Measurements from ENCODE around the gene RMP24.
A peak's percentile ranks its signal among the peaks of the same experiment; 100 is the strongest.
"Not testable (repeated sequence)": the region's sequence is repeated elsewhere in the genome, so short reads cannot be mapped to it uniquely, and the experiment has no call there.

Gene RMP24

DNA sequence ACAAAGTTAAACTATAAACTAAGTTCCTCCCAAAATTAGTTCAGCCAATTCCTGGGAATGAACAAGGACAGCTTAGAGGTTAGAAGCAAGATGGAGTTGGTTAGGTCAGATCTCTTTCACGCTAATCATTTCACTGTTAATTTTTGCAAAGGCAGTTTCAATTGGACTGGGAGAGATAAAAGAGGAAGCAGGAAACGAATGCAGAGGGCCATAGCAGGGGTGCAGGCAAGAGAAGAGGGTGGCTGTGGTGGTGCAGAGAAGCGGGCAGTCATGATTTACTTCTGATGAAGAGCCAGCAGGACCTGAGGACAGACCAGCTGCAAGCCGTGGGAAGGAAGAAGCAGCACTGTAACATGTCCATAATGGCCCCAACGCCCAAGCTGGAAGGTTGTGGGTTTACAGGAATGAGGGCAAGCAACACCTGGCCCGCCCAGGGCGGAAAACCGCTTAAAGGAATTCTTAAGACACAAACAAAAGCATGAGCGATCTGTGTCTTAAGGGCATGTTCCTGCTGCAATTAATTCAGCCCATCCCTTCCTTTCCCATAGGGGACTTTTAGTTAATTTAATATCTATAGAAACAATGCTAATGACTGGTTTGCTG, 4.1 kb upstream of the RMP24 start:
- no peak for DNase-seq (ENCODE audit: low read depth, low spot score)

DNA sequence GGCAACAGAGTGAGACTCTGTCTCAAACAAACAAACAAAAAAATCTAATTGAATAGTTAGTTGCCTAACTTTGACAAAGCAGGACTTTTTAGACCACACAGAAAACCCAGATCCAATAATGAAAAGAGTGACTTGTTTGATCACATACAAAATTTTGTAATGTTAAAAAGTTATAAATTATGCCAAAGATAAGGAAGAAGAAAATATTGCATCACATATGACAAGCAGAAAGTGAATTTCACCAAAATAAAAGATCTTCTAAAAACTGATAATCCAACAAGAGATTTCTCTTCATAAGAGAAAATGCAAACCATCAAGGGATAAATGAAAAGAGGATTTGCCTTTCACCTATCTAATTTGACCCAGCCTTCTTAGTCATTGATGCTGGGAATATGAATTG, 2.8 kb upstream of the RMP24 start:
- no peak for DNase-seq (ENCODE audit: low read depth, low spot score)

DNA sequence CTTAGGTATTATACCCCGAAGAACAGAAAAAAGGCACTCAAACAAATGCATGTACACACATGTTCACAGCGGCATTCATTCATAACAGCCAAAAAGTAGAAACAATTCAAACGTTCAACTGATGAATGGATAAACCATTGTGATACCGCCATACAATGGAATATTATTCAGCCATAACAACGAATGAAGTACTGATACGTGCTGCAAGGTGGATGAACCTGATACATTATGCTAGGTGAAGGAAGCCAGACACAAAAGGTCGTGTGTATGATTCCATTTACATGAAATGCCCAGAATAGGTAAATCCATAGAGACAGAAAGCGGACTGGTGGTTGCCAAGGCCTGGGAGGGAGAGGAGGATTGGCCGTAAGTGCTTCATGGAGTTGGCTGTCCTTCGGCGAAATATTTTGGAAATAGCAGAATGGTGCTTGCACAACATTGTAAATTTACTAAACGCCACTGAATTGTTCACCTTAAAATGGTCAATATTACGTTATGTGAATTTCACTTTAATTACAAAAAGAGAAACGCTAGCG, 750 bp upstream of the RMP24 start:
- no peak for DNase-seq (ENCODE audit: low read depth, low spot score)

DNA sequence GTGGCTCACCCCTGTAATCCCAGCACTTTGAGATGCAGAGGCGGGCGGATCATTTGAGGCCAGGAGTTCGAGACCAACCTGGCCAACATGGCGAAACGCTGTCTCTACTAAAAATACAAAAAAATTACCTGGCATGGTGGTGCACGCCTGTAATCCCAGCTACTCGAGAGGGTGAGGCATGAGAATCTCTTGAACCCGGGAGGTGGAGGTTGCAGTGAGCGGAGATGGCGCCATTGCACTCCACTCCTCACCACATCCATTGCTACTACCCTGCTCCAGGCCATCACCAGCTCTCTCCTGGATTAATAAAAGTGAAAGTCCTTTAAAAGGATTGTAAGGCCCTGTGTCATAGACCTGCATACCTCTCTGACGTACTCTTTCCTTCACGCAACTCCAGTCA, 1.2 kb downstream of the RMP24 start:
- no peak for DNase-seq (ENCODE audit: low read depth, low spot score)

DNA sequence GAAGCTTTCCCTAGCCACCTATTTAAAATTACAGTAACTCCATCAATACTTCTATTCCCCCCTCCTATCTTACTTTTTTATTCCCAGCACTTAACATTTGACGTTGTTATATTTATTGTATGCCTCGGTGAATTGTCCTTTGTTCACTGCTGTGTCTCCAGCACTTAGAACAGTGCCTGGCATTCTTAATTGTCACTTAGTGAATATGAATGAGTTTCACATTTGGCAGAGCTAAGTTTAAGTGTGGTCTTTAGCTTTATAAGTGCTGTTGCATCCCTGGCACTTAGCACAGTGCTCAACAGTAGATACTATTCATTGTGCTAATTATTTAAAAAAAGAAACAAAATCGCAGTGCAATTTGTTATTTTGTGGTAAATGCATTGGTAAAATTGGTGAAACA, 1.7 kb downstream of the RMP24 start:
- no peak for DNase-seq (ENCODE audit: low read depth, low spot score)

DNA sequence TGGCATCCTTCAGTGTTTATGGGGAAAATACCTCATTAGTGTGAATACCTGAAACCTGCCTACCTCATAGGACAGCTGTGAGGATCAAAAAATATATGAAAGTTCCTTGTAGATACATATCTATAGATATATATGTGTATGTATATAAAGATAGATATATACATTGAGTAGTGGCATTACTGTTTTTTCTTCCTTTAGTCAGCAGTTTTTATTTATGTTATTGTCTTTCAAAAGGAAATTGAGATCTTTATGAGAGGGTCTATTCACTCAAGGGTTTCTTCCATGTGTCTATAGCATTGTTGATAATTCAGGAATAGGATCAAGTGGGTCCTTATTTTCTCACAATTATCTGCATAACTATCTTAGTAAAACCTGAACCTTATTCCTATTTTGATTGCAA, 6.6 kb downstream of the RMP24 start:
- DNase-seq (ENCODE audit: low read depth, low spot score): no peak

DNA sequence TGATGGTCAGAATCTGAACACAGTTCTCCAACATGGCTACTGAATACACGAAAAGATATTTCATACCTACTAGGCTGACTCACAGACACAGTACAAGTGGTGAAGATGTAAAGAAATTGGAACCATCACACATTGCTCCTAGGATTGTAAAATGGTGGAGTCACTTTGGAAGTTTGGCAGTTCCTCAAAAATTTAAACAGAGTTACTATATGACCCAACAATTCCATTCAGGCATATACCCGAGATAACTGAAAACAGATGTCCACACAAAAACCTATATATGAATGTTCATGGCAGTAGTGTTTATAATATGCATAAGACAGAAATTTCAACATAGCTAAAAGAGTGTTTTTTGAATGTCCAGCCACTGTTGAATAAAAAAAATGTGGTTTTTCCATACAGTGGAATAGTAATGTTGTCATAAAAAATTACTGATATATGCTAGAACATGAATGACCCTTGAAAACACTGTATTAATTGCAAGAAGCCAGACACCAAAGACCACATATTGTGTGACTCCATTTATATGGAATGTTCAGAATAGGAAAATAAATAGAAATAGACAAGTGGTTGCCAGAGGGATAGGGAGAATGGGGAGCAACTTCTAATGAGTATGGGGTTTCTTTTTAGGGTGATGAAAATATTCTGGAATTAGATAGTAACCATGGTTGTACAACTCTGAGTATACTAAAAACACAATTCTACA, 10.1 kb downstream of the RMP24 start:
- DNase-seq (ENCODE audit: low read depth, low spot score): no peak

DNA sequence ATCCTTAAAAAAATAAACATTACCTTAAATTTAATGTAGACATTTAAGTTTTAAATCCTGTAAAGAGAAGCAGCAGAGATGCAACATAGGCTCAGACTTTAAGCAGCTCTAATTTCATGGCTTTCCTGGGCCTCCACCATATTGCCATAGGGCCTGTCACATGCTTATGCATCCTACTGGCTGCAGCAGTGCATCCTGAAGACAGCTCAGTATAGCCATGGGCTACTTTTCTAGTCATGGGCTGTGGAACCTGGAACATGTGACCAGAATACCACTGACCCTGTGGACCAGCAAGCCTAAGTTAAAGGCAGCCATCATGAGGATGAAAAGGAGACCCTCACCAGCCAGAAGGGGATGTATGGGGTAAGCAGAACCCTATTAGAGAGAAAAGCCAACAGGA, 10.7 kb downstream of the RMP24 start:
- no peak for DNase-seq (ENCODE audit: low read depth, low spot score)

DNA sequence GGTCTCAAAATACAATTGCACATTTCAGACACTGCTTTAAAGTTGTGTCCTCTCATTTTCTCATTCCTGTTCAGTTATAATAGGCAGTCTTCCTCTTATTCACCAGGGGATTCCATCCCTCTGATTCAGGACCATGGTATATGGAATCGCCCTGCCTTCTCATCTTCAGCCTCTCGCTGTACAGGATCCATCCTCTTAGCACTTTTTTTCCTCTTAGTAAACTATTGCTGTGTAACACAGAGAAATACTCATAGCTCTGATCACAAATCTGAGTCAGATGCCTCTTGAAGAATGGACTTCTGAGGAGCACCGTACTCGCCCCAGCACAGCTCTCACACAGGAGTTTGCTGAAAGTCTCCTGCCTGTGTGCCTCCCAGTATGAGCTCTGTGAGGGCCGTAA, 11.3 kb downstream of the RMP24 start:
- DNase-seq (ENCODE audit: low read depth, low spot score): no peak

DNA sequence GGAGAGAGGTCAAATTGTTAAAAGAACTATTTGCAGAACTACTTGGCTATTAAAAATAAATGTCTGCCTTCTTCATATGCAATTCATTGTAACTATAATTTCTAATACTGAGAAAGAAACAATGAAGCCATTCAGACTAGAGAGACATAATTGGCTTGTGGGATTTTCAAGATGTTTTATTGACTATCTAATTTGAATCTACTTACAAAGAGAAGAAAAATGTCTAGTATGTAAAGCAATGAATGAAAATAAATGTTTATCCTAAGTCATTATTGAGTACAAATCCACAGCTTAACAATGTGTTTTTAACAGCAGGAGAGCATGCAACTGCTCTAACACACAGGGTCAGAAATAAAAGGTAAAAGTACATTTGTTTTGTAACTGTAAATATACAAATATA, 19.2 kb downstream of the RMP24 start:
- no peak for DNase-seq (ENCODE audit: low read depth, low spot score)

DNA sequence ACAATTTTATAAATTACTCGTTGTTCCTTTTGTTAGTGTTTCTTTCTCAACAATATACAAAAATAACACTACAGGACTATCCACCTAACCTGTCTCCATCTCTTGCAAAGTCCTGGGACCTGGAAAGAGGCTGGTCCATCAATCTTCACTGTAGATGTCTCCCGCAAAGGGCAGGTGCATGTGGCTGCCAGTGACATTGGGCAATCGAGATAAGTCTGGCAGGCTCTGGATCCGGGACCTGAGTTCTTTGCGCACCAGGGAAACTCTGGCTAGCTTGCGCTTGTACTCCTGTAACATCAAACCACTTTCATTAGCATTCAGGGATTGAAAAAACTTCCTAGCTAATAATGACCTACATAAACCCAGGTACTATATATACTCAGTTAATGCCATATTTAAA, 20.5 kb downstream of the RMP24 start:
- DNase-seq (ENCODE audit: low read depth, low spot score): no peak

DNA sequence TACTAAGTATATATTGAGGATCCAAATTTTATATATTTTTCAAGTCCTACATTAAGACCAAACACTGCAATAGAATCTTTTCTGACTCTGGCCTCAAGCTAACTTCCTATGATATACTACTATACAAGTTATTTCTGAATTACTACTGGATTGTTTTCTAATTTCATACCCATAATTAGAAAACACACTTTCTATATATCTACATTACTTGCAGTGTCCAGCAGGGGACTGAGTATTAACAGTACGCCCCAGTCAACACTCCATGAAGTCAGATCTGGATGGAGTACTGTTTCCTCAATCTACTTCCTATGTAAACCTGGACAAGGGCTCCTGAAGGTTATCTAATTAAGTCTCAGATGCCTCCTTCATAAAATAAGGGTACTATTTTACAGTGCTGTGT, 26.5 kb downstream of the RMP24 start:
- DNase-seq (ENCODE audit: low read depth, low spot score): no peak

DNA sequence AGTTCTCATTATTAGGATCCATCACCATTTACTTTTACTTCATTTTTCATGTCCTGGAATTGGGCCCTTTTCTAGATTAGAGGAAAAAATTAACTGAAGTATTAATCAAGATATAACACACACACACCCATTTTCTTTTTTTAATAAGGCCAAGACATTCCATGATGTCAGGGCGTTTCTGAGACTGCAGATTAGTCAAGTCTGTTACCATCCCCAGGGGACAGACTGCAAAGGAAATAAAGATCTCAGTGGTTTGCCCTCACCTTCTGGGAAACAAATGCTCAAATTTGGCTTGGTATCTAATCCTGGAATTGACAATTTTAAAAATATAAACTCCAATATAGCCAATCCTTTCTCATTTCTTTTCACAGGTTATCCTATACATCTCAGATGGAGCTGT, 27.4 kb downstream of the RMP24 start:
- no peak for DNase-seq (ENCODE audit: low read depth, low spot score)

DNA sequence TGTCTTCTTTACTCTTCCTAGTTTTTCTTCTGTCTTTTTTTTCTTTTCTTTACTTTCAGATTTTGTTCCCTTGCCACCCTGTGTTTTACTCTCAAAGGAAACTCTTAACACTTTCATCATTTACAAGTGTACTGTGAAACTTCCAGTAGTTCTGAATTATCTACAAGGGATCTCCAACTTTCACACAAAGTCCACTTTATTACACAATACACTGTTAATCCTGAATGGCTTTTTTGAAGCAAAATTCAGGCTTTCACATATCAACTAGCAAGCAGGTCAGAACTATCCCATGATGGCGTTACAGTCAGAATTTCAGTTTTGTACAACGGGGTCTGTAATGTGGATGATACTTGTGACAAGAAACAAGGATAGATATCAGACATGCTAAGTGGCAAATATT, 34.5 kb downstream of the RMP24 start:
- no peak for DNase-seq (ENCODE audit: low read depth, low spot score)

DNA sequence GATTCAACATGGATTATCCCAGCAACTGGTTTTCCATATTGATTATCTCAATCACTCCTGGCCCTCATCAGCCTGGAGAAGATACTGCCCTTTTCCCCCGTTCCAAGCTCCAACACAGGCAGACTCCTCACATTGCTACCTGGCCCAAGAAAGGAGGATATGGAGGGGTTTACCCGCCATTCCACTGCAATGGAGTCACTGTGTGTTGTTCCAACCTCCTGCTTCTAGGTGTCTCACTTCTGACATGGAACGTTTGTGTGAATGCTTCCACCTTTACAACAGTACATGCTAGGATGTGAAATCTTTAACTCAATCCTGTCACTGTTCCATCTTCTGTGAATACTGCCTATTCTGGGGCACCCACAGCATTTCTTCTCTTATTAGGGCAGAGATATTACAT, 36.7 kb downstream of the RMP24 start:
- no peak for DNase-seq (ENCODE audit: low read depth, low spot score)

DNA sequence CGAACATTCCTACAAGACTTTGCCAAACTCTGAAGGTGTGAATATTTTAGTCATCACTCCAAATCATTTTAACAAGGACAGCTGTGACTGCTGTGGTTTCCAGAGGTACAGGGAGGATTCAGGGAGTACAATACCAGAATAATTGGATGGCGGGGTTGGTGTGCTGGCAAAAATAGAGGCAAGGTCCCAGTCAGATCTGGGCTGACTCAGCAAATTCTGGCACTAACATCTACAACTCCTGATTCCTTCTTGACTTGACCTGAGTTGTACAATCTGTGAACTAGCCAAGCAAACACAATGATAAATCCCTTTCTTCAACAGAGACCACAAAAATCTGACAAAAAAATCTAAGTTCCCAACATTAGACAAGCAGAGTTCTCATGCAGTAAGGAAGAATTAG, 40.4 kb downstream of the RMP24 start:
- no peak for DNase-seq (ENCODE audit: low read depth, low spot score)

DNA sequence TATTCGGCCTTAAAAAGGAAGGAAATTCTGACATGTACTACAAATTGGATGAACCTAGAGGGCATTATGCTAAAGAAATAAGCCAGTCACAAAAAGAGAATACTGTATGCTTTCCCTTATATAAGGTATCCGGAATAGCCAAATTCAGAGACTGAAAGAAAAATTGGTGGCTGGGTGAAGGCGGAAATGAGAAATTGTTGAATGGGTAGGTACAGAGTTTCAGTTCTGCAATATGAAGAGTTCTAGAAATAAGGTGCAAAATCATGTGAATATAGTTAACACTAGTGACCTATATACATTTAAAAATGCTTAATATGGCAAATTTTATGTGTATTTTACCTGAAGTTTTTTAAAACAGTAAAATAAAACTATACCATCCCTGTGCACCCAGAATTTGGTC, 43.1 kb downstream of the RMP24 start:
- no peak for DNase-seq (ENCODE audit: low read depth, low spot score)

DNA sequence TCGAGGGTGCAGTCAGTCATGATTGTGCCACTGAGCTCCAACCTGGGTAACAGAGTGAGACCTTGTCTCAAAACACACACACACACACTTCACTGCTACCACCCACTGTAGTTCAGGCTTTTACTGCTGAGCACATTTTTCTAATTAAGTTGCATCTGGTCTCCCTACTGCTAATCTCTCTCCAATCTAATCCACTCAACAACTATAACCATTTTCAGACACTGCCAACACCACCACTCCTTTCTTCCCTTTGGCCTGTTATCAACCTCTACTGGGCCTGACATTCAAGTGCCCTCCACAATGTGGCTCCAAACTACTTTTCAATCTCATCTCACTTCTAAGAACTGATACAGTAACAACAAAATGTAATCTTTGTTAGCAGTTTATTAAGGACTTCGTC, 44.8 kb downstream of the RMP24 start:
- no peak for DNase-seq (ENCODE audit: low read depth, low spot score)

DNA sequence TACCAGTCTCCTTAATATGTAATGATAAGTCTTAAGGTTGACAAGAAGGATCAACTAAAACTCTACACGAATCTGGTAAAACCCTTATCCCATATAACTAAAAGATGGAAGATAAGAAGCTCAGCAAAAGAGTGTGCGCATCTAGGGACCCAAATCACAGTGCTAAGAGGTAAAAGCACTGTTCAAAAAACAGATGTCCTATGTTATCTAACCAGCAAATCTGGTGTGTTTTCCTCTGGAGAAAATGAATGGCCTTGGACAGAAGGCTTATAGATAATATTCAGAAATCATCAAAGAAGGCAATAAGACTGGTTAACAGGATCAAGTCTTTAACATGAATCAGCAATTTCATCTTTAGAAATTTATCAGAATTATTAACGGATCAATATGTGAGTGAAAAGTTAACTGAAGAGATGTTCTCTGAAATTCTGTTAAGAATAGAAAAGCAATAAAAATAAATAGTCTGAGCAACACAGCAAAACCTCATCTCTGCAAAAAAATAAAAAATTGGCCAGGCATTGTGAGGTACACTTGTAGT, 47.8 kb downstream of the RMP24 start:
- no peak for DNase-seq (ENCODE audit: low read depth, low spot score)

DNA sequence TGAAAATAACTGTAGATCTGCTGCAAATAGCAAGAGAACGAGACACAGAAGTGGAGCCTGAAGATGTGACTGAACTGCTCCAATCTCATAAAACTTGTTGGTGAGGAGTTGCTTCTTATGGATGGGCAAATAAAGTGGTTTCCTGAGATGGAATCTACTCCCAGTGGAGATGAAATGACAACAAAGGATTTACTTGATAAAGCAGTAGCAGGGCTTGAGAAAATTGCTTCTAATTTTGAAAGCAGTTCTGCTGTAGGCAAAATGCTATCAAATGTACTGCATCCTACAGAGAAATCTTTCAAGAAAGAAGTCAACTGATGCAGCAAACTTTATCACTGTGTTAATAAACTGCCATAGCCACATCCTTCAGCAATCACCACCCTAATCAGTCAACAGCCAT, 50.9 kb downstream of the RMP24 start:
- DNase-seq (ENCODE audit: low read depth, low spot score): no peak

DNA sequence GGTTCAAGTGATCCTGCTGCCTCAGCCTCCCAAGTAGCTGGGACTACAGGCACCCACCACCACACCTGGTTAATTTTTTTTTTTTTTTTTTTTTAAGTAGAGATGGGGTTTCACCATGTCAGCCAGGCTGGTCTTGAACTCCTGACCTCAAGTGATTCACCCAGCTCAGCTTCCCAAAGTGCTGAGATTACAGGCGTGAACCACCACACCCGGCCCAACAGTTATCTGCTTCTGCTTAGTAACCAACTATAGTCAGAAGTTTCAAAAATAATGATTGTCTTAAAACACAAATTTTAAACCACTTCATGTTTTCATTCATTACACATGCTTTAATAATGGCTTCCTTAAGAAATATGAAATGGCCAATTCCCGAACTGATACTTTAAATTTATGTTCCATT, 51.8 kb downstream of the RMP24 start:
- not testable (repeated sequence) for DNase-seq (ENCODE audit: low read depth, low spot score)

DNA sequence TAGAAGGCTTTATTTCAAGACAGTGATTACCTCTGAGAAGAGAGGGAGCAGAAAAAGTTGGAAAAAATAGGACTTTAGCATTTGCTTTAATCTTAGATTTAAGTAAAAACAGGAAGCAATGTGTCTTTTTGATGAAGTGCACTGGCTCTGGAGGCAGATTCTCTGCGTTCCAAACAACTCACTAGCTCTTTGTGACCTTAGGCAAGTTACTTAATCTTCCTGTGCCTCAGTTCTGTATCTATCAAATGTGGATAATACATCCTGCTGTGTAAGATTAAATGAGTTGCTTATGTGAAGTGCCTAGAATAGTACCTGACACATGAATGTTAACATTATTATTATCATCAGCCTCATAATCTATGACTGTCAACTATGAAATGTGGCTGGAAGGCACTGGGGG, 52.5 kb downstream of the RMP24 start:
- peak; percentile 19 for DNase-seq (ENCODE audit: low read depth, low spot score)

DNA sequence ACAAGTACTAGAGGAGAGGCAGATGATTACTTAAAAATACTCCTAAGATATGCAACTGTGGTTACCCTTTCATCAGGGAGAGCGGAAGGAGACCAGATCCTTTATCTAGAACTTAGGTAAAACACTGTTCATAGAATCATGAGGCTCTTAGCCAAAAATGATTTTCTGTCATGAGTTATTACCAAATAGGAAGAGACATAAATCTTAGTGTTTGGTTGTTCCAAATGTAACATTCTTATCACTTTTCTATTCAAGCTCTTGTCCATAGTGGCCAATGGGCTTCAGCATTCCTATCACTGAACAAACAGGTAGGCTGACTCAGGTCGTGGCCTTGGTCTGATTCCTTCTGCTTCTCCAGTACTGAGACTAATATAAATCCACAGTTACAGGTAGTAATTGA, 56.4 kb downstream of the RMP24 start:
- no peak for DNase-seq (ENCODE audit: low read depth, low spot score)
